Measurements from ENCODE around the gene SPR.
A peak's percentile ranks its signal among the peaks of the same experiment; 100 is the strongest.

Gene SPR

DNA sequence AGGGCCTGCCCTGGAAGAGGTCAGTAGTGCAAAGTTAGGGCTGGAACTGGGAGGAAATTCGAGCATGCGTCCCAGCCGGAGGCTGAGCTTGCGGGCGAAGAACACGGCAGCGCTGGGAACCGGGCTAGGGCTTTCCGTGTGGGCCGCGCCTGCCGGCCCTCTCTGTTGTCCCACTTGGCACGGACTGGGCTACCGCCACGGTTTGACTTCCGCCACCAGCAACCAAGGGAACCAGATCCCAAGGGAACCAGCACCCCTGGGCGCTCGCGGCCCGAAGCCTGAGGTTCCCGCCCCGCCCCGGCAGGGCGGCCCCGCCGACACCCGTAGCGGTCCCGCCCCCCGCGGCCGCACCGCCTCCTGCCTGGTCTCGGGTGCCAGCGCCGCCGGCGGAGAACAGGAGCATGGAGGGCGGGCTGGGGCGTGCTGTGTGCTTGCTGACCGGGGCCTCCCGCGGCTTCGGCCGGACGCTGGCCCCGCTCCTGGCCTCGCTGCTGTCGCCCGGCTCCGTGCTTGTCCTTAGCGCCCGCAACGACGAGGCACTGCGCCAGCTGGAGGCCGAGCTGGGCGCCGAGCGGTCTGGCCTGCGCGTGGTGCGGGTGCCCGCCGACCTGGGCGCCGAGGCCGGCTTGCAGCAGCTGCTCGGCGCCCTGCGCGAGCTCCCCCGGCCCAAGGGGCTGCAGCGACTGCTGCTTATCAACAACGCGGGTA, at the start of gene SPR:
Gene SPR, plus strand, starts transcription at position 377 of the 708 bp plus-strand sequence. Its CDS starts 25 bp downstream, at position 402.
- DNase-seq = peak; percentile 68

DNA sequence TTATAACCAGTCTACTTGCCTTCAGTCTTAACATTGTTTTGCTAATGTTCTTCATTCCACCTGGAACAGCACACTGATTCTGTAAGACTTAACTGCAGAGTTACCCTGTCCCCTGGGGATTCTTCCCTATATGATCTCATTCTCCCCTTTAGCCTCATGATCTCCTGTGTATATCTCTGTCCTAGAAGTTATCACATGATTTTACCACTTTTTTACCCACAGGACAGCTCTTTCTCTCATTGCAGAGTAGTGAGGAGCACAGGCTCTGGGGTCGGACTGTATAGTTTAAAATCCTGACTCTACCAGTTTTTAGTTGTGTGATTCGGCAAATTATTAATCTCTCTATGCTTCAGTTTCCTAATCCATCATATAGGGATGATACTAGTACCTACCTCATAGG, 47.1 kb upstream of the SPR start:
- no peak for DNase-seq

DNA sequence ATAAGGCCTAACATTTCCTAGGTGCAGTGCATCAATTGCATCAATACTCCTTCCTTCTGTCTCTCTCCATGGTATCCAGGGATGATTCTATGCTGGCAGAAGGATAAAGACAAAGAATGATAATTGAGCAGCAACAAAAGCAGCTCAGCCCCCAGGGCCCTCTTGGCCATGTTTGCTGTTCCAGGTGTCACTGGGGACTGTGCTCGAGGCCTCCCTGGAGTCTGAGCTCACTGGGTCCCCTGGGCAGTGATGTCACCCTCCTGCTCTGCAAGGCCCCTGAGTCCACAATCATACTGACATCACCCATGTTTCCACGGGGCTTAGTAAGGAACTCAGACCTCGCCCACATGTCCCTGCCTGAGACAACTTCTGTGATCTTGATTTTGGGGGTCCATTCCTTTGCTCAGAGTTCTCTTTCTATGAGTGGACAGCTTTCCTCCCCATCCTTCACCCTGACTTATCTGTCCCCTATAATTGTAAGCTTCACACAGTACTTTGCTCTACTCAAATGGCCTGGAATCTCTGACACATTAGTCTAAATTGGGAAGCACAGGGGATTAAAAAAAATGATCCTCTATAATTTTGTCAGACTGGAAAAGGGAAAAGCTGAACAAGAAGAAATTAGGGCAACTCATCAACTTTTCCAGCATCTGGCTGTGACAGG, 45.6 kb upstream of the SPR start:
- DNase-seq = no peak

- DNase-seq = no peak
Observed at GRCh38 chr2:72843301-72843700, 43.9 kb upstream of the SPR start.

- no peak for DNase-seq
Observed at GRCh38 chr2:72846171-72847095, 40.8 kb upstream of the SPR start.

GRCh38 chr2:72847534-72848315, 39.5 kb upstream of the SPR start:
- no peak for DNase-seq

DNA sequence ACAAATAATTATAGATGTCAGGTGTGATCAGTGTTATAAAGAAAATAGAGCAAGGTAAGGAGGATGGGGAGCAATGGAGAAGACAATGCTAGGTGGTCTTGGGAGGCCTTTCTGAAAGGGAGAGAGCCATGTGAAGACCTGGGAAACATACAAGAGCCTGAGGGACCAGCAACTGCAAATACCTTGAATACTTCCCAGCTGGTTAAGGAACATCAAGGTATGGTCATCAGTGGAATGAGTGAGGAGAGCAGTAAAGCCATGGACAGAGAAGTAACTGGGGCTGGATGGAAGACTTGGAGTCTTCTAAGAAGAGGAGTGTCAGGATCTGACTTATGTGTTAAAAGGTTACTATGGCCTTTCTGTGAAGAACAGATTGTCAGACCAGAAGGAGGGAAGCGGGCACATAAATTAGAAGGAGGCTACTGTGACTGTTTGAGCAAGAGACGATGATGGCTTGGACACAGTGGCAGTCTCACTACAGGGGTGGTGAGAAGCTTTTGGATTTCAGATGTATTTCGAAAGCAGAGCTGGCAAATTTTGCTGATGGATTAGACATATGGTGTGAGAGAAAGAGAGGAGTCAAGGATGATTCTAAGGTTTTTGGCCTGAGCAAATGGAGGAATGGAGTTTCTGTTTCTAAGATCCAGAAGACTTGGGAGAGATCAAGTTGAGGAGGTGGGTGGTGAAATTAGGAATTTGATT, 38.6 kb upstream of the SPR start:
- DNase-seq = no peak

- DNase-seq = no peak
Observed at GRCh38 chr2:72849138-72849462, 38.1 kb upstream of the SPR start.

GRCh38 chr2:72851333-72851732, 35.9 kb upstream of the SPR start:
- DNase-seq = no peak

- peak; percentile 47 for DNase-seq
Observed at GRCh38 chr2:72859831-72860262, 27.4 kb upstream of the SPR start.

DNA sequence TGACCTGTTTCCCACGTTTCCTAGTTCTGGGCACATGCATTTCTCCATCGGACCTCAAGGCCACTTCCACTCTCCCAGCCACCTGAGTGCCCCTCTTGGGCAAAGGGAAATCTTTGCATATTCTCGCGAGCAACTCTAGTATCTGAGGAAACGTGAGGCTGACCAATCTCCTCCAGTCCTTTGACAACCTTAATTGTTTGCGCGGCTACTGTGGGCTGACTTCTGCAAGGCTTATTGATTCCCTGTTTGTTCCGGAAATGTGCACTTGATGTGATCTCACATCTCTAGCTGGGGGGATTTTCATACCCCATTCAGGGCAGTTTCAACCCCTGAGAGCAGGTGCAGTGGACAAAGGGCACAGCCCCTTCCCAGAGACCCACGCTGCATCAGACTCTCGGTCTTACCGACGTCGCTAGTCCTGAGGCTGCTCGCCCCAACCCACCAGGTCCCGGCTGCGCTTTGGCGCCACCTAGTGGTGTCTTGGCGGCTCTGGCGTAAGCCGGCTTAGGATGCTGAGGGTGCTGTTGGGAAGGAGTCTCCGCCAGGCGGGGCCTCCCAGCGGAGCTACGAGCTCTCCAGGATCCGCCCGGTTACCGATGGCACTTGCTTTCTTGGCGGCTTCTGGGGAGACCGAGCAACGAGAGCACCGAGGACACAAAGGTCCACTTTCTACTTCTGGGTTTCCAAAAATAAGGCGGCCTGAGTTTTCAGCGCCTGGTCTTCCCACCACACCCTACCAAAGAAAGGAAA, 24.8 kb upstream of the SPR start:
- DNase-seq = peak; percentile 83

DNA sequence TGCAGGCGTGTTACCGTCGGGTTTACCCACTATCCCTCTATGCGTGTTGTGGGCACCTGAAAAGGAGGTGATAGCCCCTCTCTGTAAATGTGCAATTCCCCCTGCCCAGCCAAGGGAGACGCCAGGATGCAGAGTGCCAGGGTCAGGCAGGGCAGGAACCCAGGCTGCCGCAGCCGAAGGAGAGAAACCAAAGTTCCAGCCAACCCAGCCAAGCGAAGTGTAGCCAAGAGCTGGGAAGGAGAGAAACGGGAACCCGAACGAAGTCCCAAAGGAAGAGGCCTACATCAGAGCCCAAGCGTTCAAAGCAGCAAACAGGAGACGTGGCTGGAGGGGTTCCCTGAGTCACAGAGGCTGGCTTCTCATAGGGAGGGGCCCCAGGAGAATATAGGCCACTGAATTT, 24.2 kb upstream of the SPR start:
- DNase-seq = no peak

- peak; percentile 69 for DNase-seq
Observed at GRCh38 chr2:72864500-72864899, 22.7 kb upstream of the SPR start.

DNA sequence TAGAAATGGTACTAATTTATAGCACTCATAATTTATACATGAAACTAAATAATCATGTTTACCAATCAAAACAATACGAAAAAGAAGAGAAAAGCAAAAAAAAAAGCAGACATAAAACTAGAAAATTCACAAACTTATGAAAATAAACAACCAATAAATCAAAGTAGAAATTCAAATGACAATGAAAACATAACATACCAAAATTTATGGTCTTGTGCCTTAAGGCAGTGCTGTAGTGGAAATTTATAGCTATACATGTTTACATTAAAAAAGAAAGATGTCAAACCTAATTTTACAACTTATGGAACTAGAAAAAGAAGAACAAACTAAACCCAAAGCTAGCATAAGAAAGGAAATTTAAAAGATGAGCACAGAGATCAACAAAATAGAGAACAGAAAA, 16.1 kb upstream of the SPR start:
- no peak for DNase-seq

GRCh38 chr2:72871880-72872279, 15.3 kb upstream of the SPR start:
- no peak for DNase-seq

GRCh38 chr2:72883356-72883962, 3.7 kb upstream of the SPR start:
- DNase-seq = peak; percentile 50

GRCh38 chr2:72886505-72887031, 640 bp upstream of the SPR start:
- no peak for DNase-seq

DNA sequence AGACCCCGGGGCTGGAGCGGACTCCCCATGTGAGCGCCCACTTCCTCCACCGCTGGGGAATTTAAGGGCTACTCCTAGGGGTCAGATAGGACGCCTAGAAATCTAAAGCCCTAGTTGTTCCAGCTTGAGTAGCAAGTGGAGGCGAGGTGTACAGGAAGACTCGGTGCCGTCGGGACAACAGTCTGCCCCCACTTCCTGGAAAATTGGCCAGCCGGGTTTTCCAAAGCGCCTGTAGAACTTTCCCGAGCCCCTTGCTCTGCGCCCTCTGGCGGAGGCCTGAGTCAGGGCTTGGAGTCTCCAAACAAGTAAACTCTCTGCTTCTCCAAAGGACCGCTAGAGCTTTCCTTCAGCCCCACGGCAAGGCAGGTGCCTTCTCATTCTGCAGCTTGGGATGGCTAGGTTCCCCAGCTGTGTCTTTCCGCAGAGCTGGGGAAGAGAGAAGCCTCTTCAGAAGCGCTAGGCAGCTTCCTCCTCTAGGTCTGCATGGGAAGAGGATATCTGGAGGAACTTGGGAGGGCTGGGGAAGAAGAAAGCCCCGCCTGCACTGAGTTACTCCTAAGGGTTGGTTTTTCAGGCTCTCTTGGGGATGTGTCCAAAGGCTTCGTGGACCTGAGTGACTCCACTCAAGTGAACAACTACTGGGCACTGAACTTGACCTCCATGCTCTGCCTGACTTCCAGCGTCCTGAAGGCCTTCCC, 681 bp downstream of the SPR start:
- peak; percentile 56 for DNase-seq

DNA sequence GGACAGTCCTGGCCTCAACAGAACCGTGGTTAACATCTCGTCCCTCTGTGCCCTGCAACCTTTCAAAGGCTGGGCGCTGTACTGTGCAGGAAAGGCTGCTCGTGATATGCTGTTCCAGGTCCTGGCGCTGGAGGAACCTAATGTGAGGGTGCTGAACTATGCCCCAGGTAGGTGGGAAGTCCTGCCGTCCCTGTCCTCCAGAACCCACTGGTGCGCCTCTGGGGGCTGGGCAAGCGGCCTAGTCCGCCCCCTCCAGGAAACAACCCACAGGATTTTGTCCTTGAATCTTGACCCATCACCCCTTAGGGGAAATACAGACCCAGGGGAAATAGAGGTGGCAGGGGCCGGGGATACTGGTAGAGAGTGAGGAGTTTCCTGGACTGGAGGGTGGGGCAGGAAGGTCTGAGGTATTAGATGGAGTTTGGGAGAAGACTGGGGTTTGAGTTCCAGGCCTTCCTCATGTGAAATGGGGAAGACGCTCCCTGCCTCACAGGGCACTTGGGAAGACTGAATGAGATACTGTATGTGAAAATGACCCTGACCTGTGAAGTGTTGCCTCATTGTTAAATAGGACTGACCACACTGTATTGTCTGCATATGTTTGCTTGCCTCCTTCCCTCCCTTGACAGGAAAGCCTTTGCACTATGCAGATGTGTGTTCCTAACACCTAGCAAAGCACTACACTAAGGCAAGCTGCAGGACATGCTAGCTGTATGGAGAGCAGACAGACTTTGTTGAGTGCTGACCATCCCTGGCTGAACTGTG, 1.4 kb downstream of the SPR start:
- DNase-seq = no peak
